Neural cell (in vitro differentiated cells): Measurements from ENCODE around the gene ROGDI. TPM values are rescaled to one million over a fixed set of nuclear protein-coding genes. Genes with fewer than 3 reads are reported as not detected.

Experiments used
- H2AFZ ChIP-seq: fragments of 200-600, 300-800 bp; sonication (generic), shearing (Covaris generic); 2 replicates; pipeline ENCODE4 v1.6.0; 2014; ENCODE audit warnings: low read depth, mild to moderate bottlenecking, antibody characterized with exemption, low read length, moderate library complexity
- H3F3A ChIP-seq: fragments of 200-600 bp; shearing (Covaris generic); 2 replicates; pipeline ENCODE4 v1.6.1; 2016; ENCODE audit warnings: mild to moderate bottlenecking, moderate library complexity, mixed read lengths, antibody characterized with exemption, low read length; ENCODE audit not compliant: insufficient read depth, poor library complexity, severe bottlenecking
- H3K27ac ChIP-seq: fragments of 200-600, 300-800 bp; sonication (generic), shearing (Covaris generic); 2 replicates; pipeline ENCODE4 v1.5.1; 2014; ENCODE audit warnings: mild to moderate bottlenecking, low read length, moderate library complexity
- H3K27me3 ChIP-seq: fragments of 300-800, 200-600 bp; sonication (generic), shearing (Covaris generic); 2 replicates; pipeline ENCODE4 v1.6.0; 2014; ENCODE audit warnings: mild to moderate bottlenecking, low read depth, low read length, moderate library complexity; ENCODE audit not compliant: insufficient read depth
- H3K36me3 ChIP-seq: fragments of 300-800, 200-600 bp; sonication (generic), shearing (Covaris generic); 2 replicates; pipeline ENCODE4 v1.5.1; 2014; ENCODE audit warnings: mild to moderate bottlenecking, antibody characterized with exemption, low read length, moderate library complexity; ENCODE audit not compliant: insufficient read depth
- H3K4me2 ChIP-seq: fragments of 300-800, 200-600 bp; sonication (generic), shearing (Covaris generic); 2 replicates; pipeline ENCODE4 v1.6.0; 2014; ENCODE audit warnings: mild to moderate bottlenecking, low read length
- H3K4me3 ChIP-seq: fragments of 300-800, 200-600 bp; sonication (generic), shearing (Covaris generic); 2 replicates; pipeline ENCODE4 v1.5.1; 2014; ENCODE audit warnings: mild to moderate bottlenecking, low read length, moderate library complexity
- H3K79me2 ChIP-seq: fragments of 200-600 bp; shearing (Covaris generic); replicated peaks from 2 replicates; pipeline ENCODE4 v1.6.0; 2014; ENCODE audit warnings: mild to moderate bottlenecking, low read length, moderate library complexity; ENCODE audit not compliant: insufficient read depth
- H3K9ac ChIP-seq: fragments of 300-800, 200-600 bp; sonication (generic), shearing (Covaris generic); 2 replicates; pipeline ENCODE4 v1.6.1; 2016; ENCODE audit warnings: mild to moderate bottlenecking, low read length, mixed read lengths
- H3K9me2 ChIP-seq: fragments of 200-600 bp; shearing (Covaris generic); 2 replicates; pipeline ENCODE4 v1.6.1; 2016; ENCODE audit warnings: mild to moderate bottlenecking, low read length, mixed read lengths; ENCODE audit not compliant: insufficient read depth
- H3K9me3 ChIP-seq: fragments of 200-600, 300-800 bp; sonication (generic), shearing (Covaris generic); 2 replicates; pipeline ENCODE4 v1.6.1; 2016; ENCODE audit warnings: mild to moderate bottlenecking, mixed run types, low read length, moderate library complexity, mixed read lengths
- H4K20me1 ChIP-seq: fragments of 200-600 bp; shearing (Covaris generic); 2 replicates; pipeline ENCODE4 v1.6.1; 2016; ENCODE audit warnings: mild to moderate bottlenecking, mixed run types; ENCODE audit not compliant: insufficient read depth
- CTCF ChIP-seq: fragments of 450-650 bp; IDR thresholded peaks from 2 replicates; pipeline ENCODE4 v1.5.1; 2014; ENCODE audit warnings: antibody characterized with exemption, mild to moderate bottlenecking, moderate library complexity; ENCODE audit not compliant: poor library complexity, severe bottlenecking
- EP300 ChIP-seq: fragments of 450-650 bp; conservative IDR thresholded peaks from 2 replicates; pipeline ENCODE4 v1.6.1; 2014; ENCODE audit warnings: antibody characterized with exemption, mild to moderate bottlenecking, moderate library complexity; ENCODE audit not compliant: poor library complexity, severe bottlenecking
- EZH2 ChIP-seq: fragments of 200-600, 300-800 bp; shearing (Covaris generic), sonication (generic); IDR thresholded peaks from 2 replicates; pipeline ENCODE4 v1.6.1; 2014; ENCODE audit warnings: antibody characterized with exemption, low read length, borderline replicate concordance, mild to moderate bottlenecking; ENCODE audit not compliant: insufficient read depth, poor library complexity, severe bottlenecking
- MXI1 ChIP-seq: fragments of 450-650 bp; conservative IDR thresholded peaks from 2 replicates; pipeline ENCODE4 v1.6.1; 2014; ENCODE audit warnings: antibody characterized with exemption, mild to moderate bottlenecking; ENCODE audit not compliant: poor library complexity, severe bottlenecking
- POLR2AphosphoS5 ChIP-seq: IDR thresholded peaks from 2 replicates; pipeline ENCODE4 v1.6.1; 2012
- RAD21 ChIP-seq: fragments of 450-650 bp; conservative IDR thresholded peaks from 2 replicates; pipeline ENCODE4 v1.6.1; 2014; ENCODE audit warnings: antibody characterized with exemption, mild to moderate bottlenecking, moderate library complexity
- REST ChIP-seq: IDR thresholded peaks from 2 replicates; pipeline ENCODE4 v1.6.1; 2012; ENCODE audit warnings: borderline replicate concordance
- SMC3 ChIP-seq: fragments of 450-650 bp; conservative IDR thresholded peaks from 2 replicates; pipeline ENCODE4 v1.6.1; 2014; ENCODE audit warnings: antibody characterized with exemption, mild to moderate bottlenecking, moderate library complexity; ENCODE audit not compliant: poor library complexity
- TAF1 ChIP-seq: IDR thresholded peaks from 2 replicates; pipeline ENCODE4 v1.6.1; 2012; ENCODE audit warnings: low read depth
- polyA plus RNA-seq: library from polyadenylated mRNA; depleted of rRNA; stranded (reverse); fragments of >200 nt; gene quantifications from 2 replicates; pipeline ENCODE4 v1.2.3, GENCODE V29; 2014

ROGDI gene
- polyA plus RNA-seq, 1 donor from 2014 or later, result 203 TPM

GRCh38 chr16:4762205-4762604, 40.2 kb downstream of the ROGDI start:
- Histone ChIP-seq H3K9me2 (no peaks in the 10 kb centered on the region), H4K20me1 (no peaks in the 10 kb centered on the region), H3K36me3 (no peaks in the 10 kb centered on the region), H3K4me2 (no peak overlapping the region), H3F3A (no peaks in the 10 kb centered on the region), H2AFZ (no peak overlapping the region), H3K79me2 (peaks cover 12% of the 10 kb centered on the region), H3K4me3 (no peak overlapping the region), H3K27me3 (no peaks in the 10 kb centered on the region), H3K27ac (no peak overlapping the region), H3K9me3 (no peaks in the 10 kb centered on the region), H3K9ac (no peak overlapping the region)
- TF ChIP-seq REST (no peak), CTCF (no peak), POLR2AphosphoS5 (no peak), MXI1 (no peak), TAF1 (no peak), EP300 (no peak), SMC3 (no peak), EZH2 (no peak), RAD21 (no peak)

GRCh38 chr16:4760221-4760910, 42.1 kb downstream of the ROGDI start:
- Histone ChIP-seq H3K27me3 (no peaks in the 10 kb centered on the region), H3K79me2 (no peaks in the 10 kb centered on the region), H3F3A (no peaks in the 10 kb centered on the region), H3K4me2 (no peak overlapping the region), H3K9me2 (no peaks in the 10 kb centered on the region), H3K27ac (no peak overlapping the region), H4K20me1 (no peaks in the 10 kb centered on the region), H3K9ac (no peak overlapping the region), H3K36me3 (peaks cover 5% of the 10 kb centered on the region), H3K4me3 (no peak overlapping the region), H2AFZ (no peak overlapping the region), H3K9me3 (no peaks in the 10 kb centered on the region)
- TF ChIP-seq POLR2AphosphoS5 (no peak), CTCF (no peak), REST (no peak), SMC3 (no peak), EP300 (no peak), EZH2 (no peak)
